K562 (cell line): Measurements from ENCODE around the gene CCDC167. TPM values are rescaled to one million over a fixed set of nuclear protein-coding genes. Genes with fewer than 3 reads are reported as not detected.

Source experiments
- ATAC-seq: fragments of 200-7000 bp; cut with Tn5 transposase; 3 replicates; pipeline ENCODE4 v1.9.1; 2020; ENCODE audit warnings: moderate library complexity
- BruUV-seq: library from RNA; stranded (reverse); fragments of 400-500 nt; replicated peaks from 2 replicates; lab custom pipeline; 2021; lab: Mats Ljungman, UMichigan
- CTCF ChIA-PET: fragments of 300-600 bp; formaldehyde crosslinking; extraction: SDS; loops from one replicate; lab custom pipeline; 2021; ENCODE audit warnings: low intra/inter-chr PET ratio; lab: Yijun Ruan, JAX
- POLR2A ChIA-PET: fragments of 300-600, 350-650 bp; sonication (Branson Sonifier 250); formaldehyde crosslinking; extraction: SDS; loops from one replicate; lab custom pipeline; 2021; ENCODE audit warnings: antibody characterized with exemption, inconsistent platforms; lab: Yijun Ruan, JAX
- DNase-seq, 4 experiments: peaks; one replicate each; pipeline versions ENCODE4 v3.0.0 to v3.0.0-alpha.2; 2011 to 2018; ENCODE audit warnings: low spot score in 3 of 4, mixed read lengths in 3 of 4; ENCODE audit errors: extremely low read depth in 1 of 4
- FAIRE-seq: peaks from 2 replicates; lab custom pipeline; 2011; peaks lifted over from hg19 to GRCh38; lab: Jason Lieb, UNC
- H2AFZ ChIP-seq: 2 replicates; pipeline ENCODE4 v1.6.0; 2011; ENCODE audit warnings: low read depth, low read length, control low read depth, inconsistent platforms
- H3K27ac ChIP-seq: fragments of 200-600 bp; 3 replicates; pipeline ENCODE4 v1.8.0; 2011; ENCODE audit warnings: low read depth, mild to moderate bottlenecking, control low read depth, inconsistent platforms, low read length, moderate library complexity, mixed read lengths; ENCODE audit errors: extremely low read depth
- H3K27me3 ChIP-seq, 2 experiments: fragments of 300-600 bp in 1 of 2; 2 replicates in 1 of 2; 3 replicates in 1 of 2; pipeline versions ENCODE4 v1.6.0 to v1.8.0; 2011; ENCODE audit warnings: inconsistent platforms in 2 of 2, low read length in 2 of 2, mild to moderate bottlenecking in 1 of 2, mixed read lengths in 1 of 2, moderate library complexity in 1 of 2; ENCODE audit not compliant: control insufficient read depth in 2 of 2, insufficient read depth in 2 of 2
- H3K36me3 ChIP-seq: fragments of 300-600 bp; 3 replicates; pipeline ENCODE4 v1.8.0; 2011; ENCODE audit warnings: mild to moderate bottlenecking, low read length, inconsistent platforms; ENCODE audit not compliant: control insufficient read depth, insufficient read depth
- H3K4me1 ChIP-seq, 2 experiments: fragments of 200-600 bp in 1 of 2; replicated peaks in 1 of 2; 2 replicates in 1 of 2; 3 replicates in 1 of 2; pipeline versions ENCODE4 v1.5.1 to v1.8.0; 2011; ENCODE audit warnings: inconsistent platforms in 2 of 2, low read length in 2 of 2, mild to moderate bottlenecking in 1 of 2, mixed read lengths in 1 of 2, moderate library complexity in 1 of 2; ENCODE audit not compliant: control insufficient read depth in 2 of 2, insufficient read depth in 2 of 2
- H3K4me2 ChIP-seq: 2 replicates; pipeline ENCODE4 v1.6.1; 2011; ENCODE audit warnings: low read length, control low read depth, inconsistent platforms, mixed read lengths; ENCODE audit not compliant: insufficient read depth
- H3K4me3 ChIP-seq: fragments of 200-600 bp; sonication (generic), shearing (Covaris generic); 2 replicates; pipeline ENCODE4 v1.5.1; 2016; ENCODE audit warnings: control low read depth, inconsistent platforms
- H3K79me2 ChIP-seq: fragments of 200-600 bp; 3 replicates; pipeline ENCODE4 v1.8.0; 2011; ENCODE audit warnings: low read length, inconsistent platforms; ENCODE audit not compliant: control insufficient read depth, insufficient read depth
- H3K9ac ChIP-seq, 2 experiments: 2 replicates each; pipeline versions ENCODE4 v1.6.0 to v1.6.1; 2011; ENCODE audit warnings: low read depth in 2 of 2, low read length in 2 of 2, control low read depth in 1 of 2, inconsistent platforms in 1 of 2, mild to moderate bottlenecking in 1 of 2, mixed read lengths in 1 of 2; ENCODE audit not compliant: insufficient read depth in 1 of 2
- H3K9me1 ChIP-seq: one replicate; pipeline ENCODE4 v1.6.0; 2011; ENCODE audit warnings: inconsistent platforms, mild to moderate bottlenecking, low read length, moderate library complexity; ENCODE audit not compliant: control insufficient read depth, insufficient read depth
- H3K9me3 ChIP-seq: replicated peaks from 2 replicates; pipeline ENCODE4 v1.5.1; 2011; ENCODE audit warnings: low read depth, low read length, inconsistent platforms; ENCODE audit not compliant: control insufficient read depth, insufficient read depth
- H4K20me1 ChIP-seq: replicated peaks from 2 replicates; pipeline ENCODE4 v1.6.1; 2011; ENCODE audit warnings: low read length, inconsistent platforms, mixed read lengths; ENCODE audit not compliant: control insufficient read depth, insufficient read depth
- DACH1 ChIP-seq: fragments of 450-650 bp; IDR thresholded peaks from 2 replicates; pipeline ENCODE4 v1.6.1; 2018; ENCODE audit not compliant: partially characterized antibody
- KAT2B ChIP-seq: IDR thresholded peaks from one replicate; pipeline ENCODE4 v1.6.1; 2012; ENCODE audit warnings: low read depth, mild to moderate bottlenecking, control low read depth, inconsistent platforms, low read length, moderate library complexity
- MAZ ChIP-seq, 2 experiments: fragments of 450-650 bp in 1 of 2; sonication (generic) in 1 of 2; formaldehyde crosslinking; IDR thresholded peaks in 1 of 2; conservative IDR thresholded peaks in 1 of 2; 2 replicates each; pipeline versions ENCODE4 v1.4.0 to v1.5.0; 2020; ENCODE audit warnings: mild to moderate bottlenecking in 1 of 2, missing genetic modification reagents in 1 of 2
- NFYB ChIP-seq: IDR thresholded peaks from 2 replicates; pipeline ENCODE4 v1.6.1; 2011; ENCODE audit warnings: mild to moderate bottlenecking, moderate library complexity; ENCODE audit not compliant: insufficient read length; ENCODE audit errors: extremely low read depth
- NRF1 ChIP-seq, 2 experiments: fragments of 450-650 bp; IDR thresholded peaks in 1 of 2; conservative IDR thresholded peaks in 1 of 2; 2 replicates each; pipeline ENCODE4 v1.6.1; 2014; ENCODE audit warnings: mild to moderate bottlenecking in 2 of 2
- U2AF2 ChIP-seq: fragments of 200-400 bp; formaldehyde crosslinking; optimal IDR thresholded peaks from 2 replicates; pipeline ENCODE3; 2017; ENCODE audit warnings: low read depth, mild to moderate bottlenecking, low read length
- WHSC1 ChIP-seq: IDR thresholded peaks from one replicate; pipeline ENCODE4 v1.6.1; 2012; ENCODE audit warnings: low read length, control low read depth, inconsistent platforms
- ZNF197 ChIP-seq: fragments of 200-800 bp; sonication (Bioruptor generic); IDR thresholded peaks from 2 replicates; pipeline ENCODE4 v1.6.1; 2016; ENCODE audit warnings: low read depth, missing genetic modification characterization, missing compliant biosample characterization
- ZNF23 ChIP-seq: fragments of 250-450 bp; sonication (Bioruptor Pico); IDR thresholded peaks from 2 replicates; pipeline ENCODE4 v1.4.0; 2020; ENCODE audit warnings: mild to moderate bottlenecking
- ZNF354B ChIP-seq: fragments of 250-450 bp; sonication (Bioruptor Pico); IDR thresholded peaks from 2 replicates; pipeline ENCODE4 v1.4.0; 2020
- WGBS: fragments of 100-300 bp; shearing (Covaris generic); methylation state at CpG from one replicate; pipeline ENCODE4 v1.1.6; 2016; ENCODE audit warnings: low coverage, mixed read lengths; ENCODE audit not compliant: insufficient coverage; ENCODE audit errors: missing lambda C conversion rate; 5-methylcytosine and 5-hydroxymethylcytosine counted together
- in situ Hi-C: fragments of 300-500 bp; cut with MboI; formaldehyde crosslinking; loops from 4 replicates; pipeline ENCODE4 v1.15.0; 2018; ENCODE audit warnings: inconsistent platforms, mixed read lengths
- intact Hi-C: fragments of 100-400 bp; cut with micrococcal nuclease; formaldehyde crosslinking; loops from 2 replicates; pipeline ENCODE4 v1.14.2; 2022
- polyA plus RNA-seq, 8 experiments: library from polyadenylated mRNA; depleted of rRNA in 4 of 8; stranded (reverse) in 5 of 8; unstranded in 3 of 8; fragments of >200 nt; fragmentation: Nextera tagmentation in 2 of 8; fragmentation: Illumina TruSeq in 1 of 8; extraction: Ambion mirVana in 2 of 8; extraction: Trizol in 1 of 8; gene quantifications; 2 replicates each; pipeline versions ENCODE4 v1.2.1 to v1.2.3, GENCODE V29; 2011 to 2014; ENCODE audit warnings: inconsistent platforms in 1 of 8, missing spikeins in 1 of 8
- total RNA-seq, 7 experiments: library from RNA; depleted of rRNA in 6 of 7; stranded (reverse); fragments of >200 nt in 6 of 7; fragmentation: Illumina TruSeq in 2 of 7; extraction: Trizol in 2 of 7; gene quantifications; 2 replicates each; pipeline versions ENCODE4 v1.2.1 to v1.2.3, GENCODE V29; 2011 to 2021; ENCODE audit warnings: low replicate concordance in 1 of 7

Gene CCDC167
- total and polyA plus RNA-seq, 9 of the 15 experiments (the other 6 are each of a cell fraction or from before 2014, with no cell fraction given): 26.0 to 114 (median 45.2) TPM

DNA sequence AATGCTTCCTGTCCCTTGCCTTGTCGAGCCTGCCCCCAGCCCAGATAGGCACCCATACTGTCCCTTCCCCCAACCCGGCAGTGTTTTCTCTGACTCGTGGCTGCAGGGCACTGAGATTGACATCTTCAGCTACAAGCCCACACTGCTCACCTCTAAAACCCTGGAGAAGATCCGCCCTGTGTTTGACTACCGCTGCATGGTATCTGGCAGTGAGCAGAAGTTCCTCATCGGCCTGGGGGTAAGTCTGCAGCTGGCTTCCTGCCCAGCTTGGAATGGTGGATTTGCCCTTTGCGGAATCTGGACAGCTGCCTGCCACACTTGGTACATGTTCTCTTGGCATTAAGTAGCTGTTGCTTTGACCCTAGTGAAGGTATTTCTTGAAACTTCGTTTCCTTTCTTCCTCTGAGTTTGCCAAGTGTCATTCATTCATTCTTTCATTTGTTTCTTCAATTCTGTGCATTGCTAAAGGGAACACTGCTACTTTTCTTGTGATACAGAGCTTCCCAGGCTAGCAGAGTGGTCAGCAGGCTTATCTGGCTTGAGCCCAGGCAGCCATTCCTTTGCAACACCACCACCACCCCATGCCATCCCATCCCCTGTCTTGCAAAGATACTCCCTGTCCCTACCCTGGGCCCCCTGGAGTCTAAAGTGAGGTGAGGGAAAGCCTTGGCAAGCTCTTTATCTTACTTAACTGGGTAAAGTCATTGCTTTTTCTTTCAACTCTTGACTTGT is 26.2 kb downstream of the CCDC167 start:
- Histone ChIP-seq H3K4me2 (no peak overlapping the region), H3K9me3 (no peaks in the 10 kb centered on the region), H3K36me3 (peaks cover 79% of the 10 kb centered on the region), H4K20me1 (0 out of 2 replicates have a peak, but pooled peaks cover 8% of the 10 kb centered on the region), H3K79me2 (no peaks in the 10 kb centered on the region), H3K27me3 (no peaks in the 10 kb centered on the region), H3K27ac (no peak overlapping the region), H3K4me3 (no peak overlapping the region), H3K9ac (no peak overlapping the region)
- CTCF ChIA-PET: interaction anchor here (0.6 kb wide), 1 partner anchor 134 kb away, joined by 3 read pairs; no protein-coding TSS in a partner anchor
- POLR2A ChIA-PET: interaction anchor here (1.2 to 2.7 kb wide), 3 partner anchors 13 to 70 kb away, joined by 3 to 10 read pairs (median 9); no protein-coding TSS in a partner anchor
- intact Hi-C loops (no loop called here), in situ Hi-C loops (loop anchor here (5.0 kb wide), 1 partner anchor 91 kb away; no protein-coding TSS in a partner anchor)
- no TSS peak for BruUV-seq
- no peak for DNase-seq
- FAIRE-seq: no peak
- no peak for TF ChIP-seq U2AF2
- TF ChIP-seq MAZ (CRISPR knock-in tag; conservative IDR thresholded peaks at IDR 0.05 in 1 of 2, IDR thresholded peaks at IDR 0.05 in 1 of 2): no peak
- no peak for TF ChIP-seq DACH1
- no peak for TF ChIP-seq ZNF23 (CRISPR knock-in tag)
- TF ChIP-seq ZNF197: no peak
- TF ChIP-seq WHSC1: no peak
- TF ChIP-seq ZNF354B (CRISPR knock-in tag): no peak
- TF ChIP-seq NFYB: no peak
- TF ChIP-seq KAT2B: no peak
- TF ChIP-seq NRF1 (conservative IDR thresholded peaks at IDR 0.05 in 1 of 2, IDR thresholded peaks at IDR 0.05 in 1 of 2): no peak
- TF ChIP-seq, all 486 proteins: peak for 0
- no peak for ATAC-seq
- 74% methylated on average over 8 of the region's 8 CpGs for WGBS
- Histone ChIP-seq H3K4me1 (peaks cover 0 to 5% of the 10 kb centered on the region in 2 experiments; a peak in 3 of 5 replicates), H3K9me1 (no peaks in the 10 kb centered on the region), H2AFZ (no peak overlapping the region)
